ENCODE measurements around the gene CDKN2B-AS1.

DNA sequence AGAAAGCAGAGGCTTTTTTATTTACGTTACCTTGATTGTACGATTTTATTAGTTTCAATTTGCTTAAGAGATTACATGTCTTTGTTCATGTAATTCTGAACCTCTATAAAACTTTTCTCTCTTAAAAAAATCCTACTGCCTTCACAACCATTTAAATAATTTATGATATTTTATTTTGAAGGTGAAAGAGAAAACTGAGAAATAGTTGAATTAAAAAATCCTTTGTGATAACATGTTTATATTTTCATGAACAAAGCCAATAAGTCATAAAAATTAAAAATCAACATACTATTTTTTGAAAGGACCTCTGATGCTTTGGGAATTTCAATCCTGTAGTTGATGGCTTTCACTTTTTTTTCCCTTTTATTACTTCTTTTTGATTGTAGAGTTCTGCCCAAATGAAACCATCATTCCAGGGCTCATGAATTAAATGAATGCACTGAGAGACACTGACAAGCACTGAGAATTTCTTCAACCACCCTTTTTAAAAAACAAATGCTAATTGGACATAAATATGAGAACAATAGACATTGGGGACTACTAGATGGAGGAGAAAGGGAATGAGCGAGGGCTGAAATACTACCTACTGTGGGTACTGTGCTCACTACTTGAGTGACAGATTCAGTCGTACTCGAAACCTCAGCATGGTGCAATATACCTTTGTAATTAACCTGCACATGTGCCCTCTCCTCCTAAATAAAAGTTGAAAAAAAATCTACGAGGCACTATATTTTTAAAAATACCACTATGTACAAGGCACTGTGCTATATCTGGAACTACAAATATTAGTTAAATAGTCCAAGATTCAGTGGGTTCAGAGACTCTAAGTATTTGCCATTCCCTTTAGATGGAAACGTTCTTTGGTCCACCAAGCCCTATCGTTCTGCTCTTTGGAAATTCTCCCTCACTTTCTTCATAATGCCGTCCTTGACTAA is 6.3 kb upstream of the CDKN2B-AS1 start:
- no peak for TF ChIP-seq CTCF (IDR thresholded peaks at IDR 0.05)
- TF ChIP-seq ZFX (IDR thresholded peaks at IDR 0.05; ENCODE audit: borderline replicate concordance), result no peak
